Activated CD4-positive, alpha-beta T cell treated with anti-CD3 and anti-CD28 coated beads for 4 hours (primary cell): ENCODE data around the gene HMGCL.

ENCODE experiments used
- DNase-seq, 2 donors: peaks; one replicate each; pipeline ENCODE4 v3.0.0-alpha.2; 2020

The HMGCL gene

DNA sequence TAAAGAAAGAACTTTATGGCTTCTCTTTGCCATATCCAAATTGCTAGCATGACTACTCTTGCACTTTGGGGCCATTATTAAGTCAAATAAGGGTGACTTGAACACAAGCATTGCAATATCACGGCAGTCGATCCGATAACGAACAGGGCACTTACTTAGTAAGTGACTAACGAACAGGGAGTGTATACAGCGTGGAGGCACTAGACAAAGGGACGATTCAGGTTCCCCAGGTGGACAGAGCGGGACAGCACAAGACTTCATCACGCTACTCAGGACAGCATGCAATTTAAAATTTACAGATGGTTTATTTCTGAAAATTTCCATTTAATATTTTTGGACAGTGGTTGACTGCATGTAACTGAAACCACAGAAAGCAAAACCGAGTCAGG, 52.4 kb downstream of the HMGCL start:
- no peak for DNase-seq

- DNase-seq, result peak; percentile 78 to 89
Measured at GRCh38 chr1:23772049-23772853, 53.0 kb downstream of the HMGCL start.

- no peak for DNase-seq
Measured at GRCh38 chr1:23768733-23769132, 56.5 kb downstream of the HMGCL start.

- DNase-seq, result no peak
Measured at GRCh38 chr1:23763041-23763577, 62.1 kb downstream of the HMGCL start.

DNA sequence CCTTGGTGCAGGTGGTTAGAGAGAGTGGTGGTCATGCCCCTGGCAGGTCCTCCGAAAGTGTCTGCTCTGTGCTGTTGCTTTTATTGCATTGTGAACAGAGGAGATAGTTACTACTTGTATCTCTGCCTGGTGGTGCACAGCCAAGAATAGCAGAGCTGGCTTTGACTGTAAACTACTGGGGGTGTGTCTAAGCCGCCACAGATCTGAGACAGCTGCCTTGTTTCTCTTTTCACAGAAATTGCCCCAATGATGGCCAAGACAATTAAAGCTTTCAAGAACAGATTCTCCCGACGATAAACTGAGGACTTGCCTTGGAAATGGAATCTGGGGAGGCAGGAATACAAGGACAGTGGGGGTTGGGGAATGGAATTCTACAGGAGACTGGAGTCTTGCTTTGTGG, 66.0 kb downstream of the HMGCL start:
- no peak for DNase-seq

GRCh38 chr1:23757812-23758211, 67.4 kb downstream of the HMGCL start:
- DNase-seq, result no peak

DNA sequence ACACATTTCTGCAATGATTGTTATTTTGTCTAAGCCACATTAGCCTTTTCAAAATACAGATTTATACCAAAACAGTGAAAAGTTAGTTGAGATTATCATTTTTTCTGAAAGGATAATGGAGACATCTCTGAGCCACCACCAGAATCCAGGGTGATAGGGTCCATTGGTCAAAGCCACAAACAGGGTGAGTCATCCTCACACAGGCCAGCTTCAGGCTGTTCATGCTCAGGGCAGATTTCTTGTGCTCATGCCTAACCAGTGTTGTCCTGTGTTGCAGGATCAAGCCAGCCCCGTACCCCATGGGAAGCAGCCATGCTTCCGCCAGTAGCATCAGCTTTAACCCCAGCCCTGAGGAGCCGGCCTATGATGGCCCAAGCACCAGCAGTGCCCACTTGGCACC, 68.6 kb downstream of the HMGCL start:
- DNase-seq, result no peak

GRCh38 chr1:23752909-23753308, 72.3 kb downstream of the HMGCL start:
- DNase-seq, result no peak
